ENCODE data around the gene RPS15. TPM values are rescaled to one million over a fixed set of nuclear protein-coding genes. Genes with fewer than 3 reads are reported as not detected.
A peak's percentile ranks its signal among the peaks of the same experiment; 100 is the strongest.

Gene RPS15
- total and polyA plus RNA-seq, 4 donors, result 296 to 954 (median 414) TPM

GRCh38 chr19:1423436-1424191 is 14.6 kb upstream of the RPS15 start:
- peak overlapping the region; percentile 28 to 66 for H3K27ac ChIP-seq (ENCODE audit: low read depth in 1 of 2, low read length in 2 of 2)
- H3K9me3 ChIP-seq (ENCODE audit: control insufficient read depth in 4 of 4, low read length in 3 of 4), result no peaks in the 10 kb centered on the region
- H3K36me3 ChIP-seq (ENCODE audit: control insufficient read depth in 4 of 4, insufficient read depth in 3 of 4, low read depth in 1 of 4, low read length in 3 of 4), result peaks cover 16 to 40% (median 31%) of the 10 kb centered on the region in 4 donors
- peaks cover 7 to 45% (median 25%) of the 10 kb centered on the region in 4 donors for H3K4me1 ChIP-seq (ENCODE audit: control insufficient read depth in 4 of 4, insufficient read depth in 4 of 4, low read length in 3 of 4)
- 89% methylated on average over 40 of the region's 40 CpGs for WGBS
- no peak for DNase-seq (ENCODE audit: low spot score)
- no peak for TF ChIP-seq RAD21 (IDR thresholded peaks at IDR 0.05)
- peak in 1 of 2 donors; percentile 11 for TF ChIP-seq HNF4A (conservative IDR thresholded peaks at IDR 0.05)
- TF ChIP-seq JUND (IDR thresholded peaks at IDR 0.05), result no peak
- TF ChIP-seq EGR1 (IDR thresholded peaks at IDR 0.05; ENCODE audit: low read depth in 2 of 2), result no peak
- no peak overlapping the region for H3K9ac ChIP-seq (ENCODE audit: low read depth in 1 of 2, low read length in 2 of 2)
- no peak overlapping the region for H3K4me3 ChIP-seq (ENCODE audit: low read depth in 1 of 3, low read length in 3 of 3)
- no peaks in the 10 kb centered on the region for H3K27me3 ChIP-seq (ENCODE audit: control insufficient read depth in 4 of 4, insufficient read depth in 4 of 4, low read length in 3 of 4)

GRCh38 chr19:1424192-1424955 is 13.8 kb upstream of the RPS15 start:
- TF ChIP-seq EGR1 (IDR thresholded peaks at IDR 0.05; ENCODE audit: low read depth in 2 of 2) (no peak), RAD21 (IDR thresholded peaks at IDR 0.05) (no peak), CTCF (IDR thresholded peaks at IDR 0.05; ENCODE audit: low read depth, low read length, missing input control) (no peak), REST (IDR thresholded peaks at IDR 0.05) (no peak), SP1 (IDR thresholded peaks at IDR 0.05) (peak; percentile 65), YY1 (IDR thresholded peaks at IDR 0.05) (peak; percentile 49), FOXA2 (IDR thresholded peaks at IDR 0.05) (no peak), ZBTB33 (IDR thresholded peaks at IDR 0.05) (no peak), NR2F2 (IDR thresholded peaks at IDR 0.05) (peak; percentile 11), HNF4A (conservative IDR thresholded peaks at IDR 0.05) (peak; percentile 78 to 79), JUND (IDR thresholded peaks at IDR 0.05) (no peak), GABPA (IDR thresholded peaks at IDR 0.05 in 1 of 2, conservative IDR thresholded peaks at IDR 0.05 in 1 of 2) (no peak), FOXA1 (IDR thresholded peaks at IDR 0.05) (no peak), TAF1 (conservative IDR thresholded peaks at IDR 0.05) (no peak), MAX (IDR thresholded peaks at IDR 0.05) (no peak), RXRA (IDR thresholded peaks at IDR 0.05) (peak; percentile 78 to 82), ATF3 (IDR thresholded peaks at IDR 0.05) (no peak), HNF4G (IDR thresholded peaks at IDR 0.05) (peak; percentile 32)
- Histone ChIP-seq H3K27ac (ENCODE audit: low read depth in 1 of 2, low read length in 2 of 2) (peak overlapping the region; percentile 26 to 66), H3K4me1 (ENCODE audit: control insufficient read depth in 4 of 4, insufficient read depth in 4 of 4, low read length in 3 of 4) (peaks cover 7 to 44% (median 26%) of the 10 kb centered on the region in 4 donors), H3K9ac (ENCODE audit: low read depth in 1 of 2, low read length in 2 of 2) (no peak overlapping the region), H3K4me3 (ENCODE audit: low read depth in 1 of 3, low read length in 3 of 3) (no peak overlapping the region), H3K36me3 (ENCODE audit: control insufficient read depth in 4 of 4, insufficient read depth in 3 of 4, low read depth in 1 of 4, low read length in 3 of 4) (peaks cover 14 to 39% (median 29%) of the 10 kb centered on the region in 4 donors), H3K9me3 (ENCODE audit: control insufficient read depth in 4 of 4, low read length in 3 of 4) (no peaks in the 10 kb centered on the region), H3K27me3 (ENCODE audit: control insufficient read depth in 4 of 4, insufficient read depth in 4 of 4, low read length in 3 of 4) (no peaks in the 10 kb centered on the region)
- DNase-seq (ENCODE audit: low spot score), result peak; percentile 57
- 74% methylated on average over 40 of the region's 42 CpGs for WGBS
